Fibroblast of mammary gland (primary cell): ENCODE data around the gene CADM1.
A peak's percentile ranks its signal among the peaks of the same experiment; 100 is the strongest.

Experiments used
- DNase-seq: peaks from one replicate; pipeline ENCODE4 v3.0.0-alpha.2; 2010; ENCODE audit warnings: low read depth
- H3K4me3 ChIP-seq: 2 replicates; pipeline ENCODE4 v1.5.1; 2011; ENCODE audit warnings: low read depth, mild to moderate bottlenecking, low read length, moderate library complexity; ENCODE audit not compliant: control insufficient read depth
- CTCF ChIP-seq: conservative IDR thresholded peaks from 2 replicates; pipeline ENCODE4 v1.5.1; 2011; ENCODE audit warnings: low read depth, low read length, inconsistent platforms; ENCODE audit not compliant: control insufficient read depth, insufficient read depth

CADM1 gene

GRCh38 chr11:115338476-115338875, 165.7 kb downstream of the CADM1 start:
- DNase-seq: no peak

GRCh38 chr11:115334932-115335788, 169.1 kb downstream of the CADM1 start:
- no peak overlapping the region for H3K4me3 ChIP-seq
- peak; percentile 38 for DNase-seq
- TF ChIP-seq CTCF: peak; percentile 58

More at GRCh38 chr11:115338476-115338875, 165.7 kb downstream of the CADM1 start:
- no peak for TF ChIP-seq CTCF
- H3K4me3 ChIP-seq: no peak overlapping the region

GRCh38 chr11:115333949-115334348, 170.3 kb downstream of the CADM1 start:
- no peak overlapping the region for H3K4me3 ChIP-seq
- no peak for TF ChIP-seq CTCF
- no peak for DNase-seq

- DNase-seq: no peak
- TF ChIP-seq CTCF: no peak
- no peak overlapping the region for H3K4me3 ChIP-seq
Observed at GRCh38 chr11:115333121-115333520, 171.1 kb downstream of the CADM1 start.

GRCh38 chr11:115330684-115331482, 173.3 kb downstream of the CADM1 start:
- TF ChIP-seq CTCF: no peak
- DNase-seq: no peak
- no peak overlapping the region for H3K4me3 ChIP-seq

- no peak for TF ChIP-seq CTCF
- DNase-seq: no peak
Observed at GRCh38 chr11:115326526-115326925, 177.7 kb downstream of the CADM1 start.

More at GRCh38 chr11:115326526-115326925, 177.7 kb downstream of the CADM1 start:
- no peak overlapping the region for H3K4me3 ChIP-seq
